Osteocyte (in vitro differentiated cells): Measurements from ENCODE around the gene RET. TPM values are rescaled to one million over a fixed set of nuclear protein-coding genes. Genes with fewer than 3 reads are reported as not detected.

ENCODE experiments used
- DNase-seq: peaks from one replicate; pipeline ENCODE4 v3.0.0; 2021; ENCODE audit warnings: mixed read lengths; ENCODE audit not compliant: unreplicated experiment; ENCODE audit errors: extremely low spot score
- H3K27ac Mint-ChIP-seq: one replicate; pipeline ENCODE4 v1.8.0; 2021; ENCODE audit warnings: mild to moderate bottlenecking, mixed read lengths; ENCODE audit not compliant: unreplicated experiment
- H3K27me3 Mint-ChIP-seq: one replicate; pipeline ENCODE4 v1.8.0; 2021; ENCODE audit warnings: mixed read lengths; ENCODE audit not compliant: unreplicated experiment
- H3K36me3 Mint-ChIP-seq: one replicate; pipeline ENCODE4 v1.8.0; 2021; ENCODE audit warnings: mixed read lengths; ENCODE audit not compliant: unreplicated experiment
- H3K4me1 Mint-ChIP-seq: one replicate; pipeline ENCODE4 v1.8.0; 2021; ENCODE audit warnings: mixed read lengths; ENCODE audit not compliant: unreplicated experiment
- H3K4me3 Mint-ChIP-seq: one replicate; pipeline ENCODE4 v1.8.0; 2021; ENCODE audit warnings: mild to moderate bottlenecking, moderate library complexity, mixed read lengths; ENCODE audit not compliant: unreplicated experiment
- H3K9me3 Mint-ChIP-seq: one replicate; pipeline ENCODE4 v1.8.0; 2021; ENCODE audit warnings: mixed read lengths; ENCODE audit not compliant: unreplicated experiment
- total RNA-seq: library from RNA; stranded (reverse); gene quantifications from 2 replicates; pipeline ENCODE4 v1.2.1, GENCODE V29; 2021
- TF ChIP-seq, protein P1 (sequence below): fragments of 200-600 bp; sonication (generic); IDR thresholded peaks from 2 replicates; pipeline ENCODE4 v1.5.0; 2021; ENCODE audit warnings: antibody characterized with exemption, mild to moderate bottlenecking, moderate library complexity

Gene RET
- total RNA-seq, 1 donor from 2014 or later: 0.43 TPM

DNA sequence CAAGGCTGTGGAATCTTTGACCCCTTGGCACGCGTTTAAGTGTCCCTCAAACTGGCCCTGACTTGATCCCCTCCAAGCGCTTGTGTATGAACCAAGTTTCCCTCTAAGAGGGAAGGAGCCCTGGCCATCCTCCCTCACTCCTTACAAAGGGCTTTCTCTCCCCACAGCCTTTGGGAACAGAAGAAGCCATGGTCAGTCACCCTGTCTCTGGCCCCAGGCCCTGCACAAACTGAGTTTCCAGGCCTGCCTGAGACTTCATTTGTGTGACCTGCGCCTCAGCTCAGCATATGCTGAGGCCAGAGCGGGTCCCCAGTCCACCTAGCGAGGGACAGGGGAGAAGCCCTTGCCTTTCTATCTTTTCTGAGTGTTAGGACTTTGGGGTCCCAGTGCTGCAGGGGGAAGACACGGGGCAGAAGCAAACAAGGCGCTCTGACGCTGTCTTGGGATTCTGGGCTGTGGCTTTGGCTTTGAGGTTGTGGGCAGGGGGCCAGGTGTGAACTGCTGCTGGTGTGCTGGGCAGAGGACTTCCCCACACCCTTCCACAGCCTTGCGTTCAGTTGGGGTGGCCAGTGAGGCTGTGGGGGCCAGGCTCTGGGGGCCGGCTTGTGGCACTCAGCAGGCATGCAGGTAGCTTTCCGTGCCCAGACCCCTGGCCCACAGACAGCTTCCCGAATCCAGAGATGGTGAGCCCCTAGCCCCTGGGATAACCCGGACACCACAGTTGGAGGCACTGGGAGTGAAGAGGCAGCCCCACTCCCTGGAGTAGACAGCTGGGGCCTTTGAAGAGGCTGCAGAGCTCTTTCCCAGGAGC, 1.5 kb downstream of the RET start:
- peaks cover 8% of the 10 kb centered on the region for H3K4me1 Mint-ChIP-seq
- DNase-seq: no peak
- no peak overlapping the region for H3K4me3 Mint-ChIP-seq
- TF ChIP-seq, protein P1, sequence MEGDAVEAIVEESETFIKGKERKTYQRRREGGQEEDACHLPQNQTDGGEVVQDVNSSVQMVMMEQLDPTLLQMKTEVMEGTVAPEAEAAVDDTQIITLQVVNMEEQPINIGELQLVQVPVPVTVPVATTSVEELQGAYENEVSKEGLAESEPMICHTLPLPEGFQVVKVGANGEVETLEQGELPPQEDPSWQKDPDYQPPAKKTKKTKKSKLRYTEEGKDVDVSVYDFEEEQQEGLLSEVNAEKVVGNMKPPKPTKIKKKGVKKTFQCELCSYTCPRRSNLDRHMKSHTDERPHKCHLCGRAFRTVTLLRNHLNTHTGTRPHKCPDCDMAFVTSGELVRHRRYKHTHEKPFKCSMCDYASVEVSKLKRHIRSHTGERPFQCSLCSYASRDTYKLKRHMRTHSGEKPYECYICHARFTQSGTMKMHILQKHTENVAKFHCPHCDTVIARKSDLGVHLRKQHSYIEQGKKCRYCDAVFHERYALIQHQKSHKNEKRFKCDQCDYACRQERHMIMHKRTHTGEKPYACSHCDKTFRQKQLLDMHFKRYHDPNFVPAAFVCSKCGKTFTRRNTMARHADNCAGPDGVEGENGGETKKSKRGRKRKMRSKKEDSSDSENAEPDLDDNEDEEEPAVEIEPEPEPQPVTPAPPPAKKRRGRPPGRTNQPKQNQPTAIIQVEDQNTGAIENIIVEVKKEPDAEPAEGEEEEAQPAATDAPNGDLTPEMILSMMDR: no peak
- H3K27me3 Mint-ChIP-seq: peaks cover 38% of the 10 kb centered on the region
- no peaks in the 10 kb centered on the region for H3K36me3 Mint-ChIP-seq
- H3K9me3 Mint-ChIP-seq: no peaks in the 10 kb centered on the region
- H3K27ac Mint-ChIP-seq: no peak overlapping the region

DNA sequence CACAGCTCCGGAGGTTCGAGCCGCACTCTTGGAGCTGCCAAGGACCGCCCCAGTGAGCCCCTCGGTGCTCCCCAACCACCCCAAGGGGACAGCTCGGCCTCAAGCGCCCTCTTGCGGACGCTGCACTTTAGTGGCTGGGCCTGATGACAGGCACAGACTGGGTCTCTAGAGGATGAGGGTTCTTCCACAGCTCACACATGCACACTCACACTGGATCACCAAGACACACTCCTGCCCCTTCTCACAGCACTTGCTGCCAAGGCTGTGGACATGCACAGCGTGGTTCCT, 2.1 kb downstream of the RET start:
- H3K4me1 Mint-ChIP-seq: peaks cover 8% of the 10 kb centered on the region
- no peaks in the 10 kb centered on the region for H3K36me3 Mint-ChIP-seq
- peaks cover 34% of the 10 kb centered on the region for H3K27me3 Mint-ChIP-seq
- H3K4me3 Mint-ChIP-seq: no peak overlapping the region
- no peak overlapping the region for H3K27ac Mint-ChIP-seq
- no peak for DNase-seq
- TF ChIP-seq, protein P1: peak; percentile 58
- no peaks in the 10 kb centered on the region for H3K9me3 Mint-ChIP-seq

DNA sequence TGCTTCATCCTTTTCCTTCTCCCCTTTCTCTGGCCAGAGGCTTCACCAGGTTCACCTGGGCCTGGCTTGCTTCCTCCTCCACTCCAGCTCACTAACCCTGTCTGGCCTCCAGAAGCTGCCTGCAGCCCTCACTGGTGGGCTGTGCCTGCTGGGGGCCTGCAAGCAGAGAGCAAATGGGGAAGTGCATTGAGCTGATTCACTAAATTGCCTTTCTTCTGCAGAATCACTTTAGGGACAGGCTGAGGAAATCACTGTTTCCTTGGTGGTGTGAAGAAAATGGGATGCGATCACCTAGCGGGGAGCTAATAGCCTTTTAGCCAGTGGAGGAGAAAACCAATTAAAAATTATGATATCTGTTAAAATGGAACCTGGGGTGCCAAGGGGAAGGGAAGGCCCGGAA, 3.0 kb downstream of the RET start:
- peaks cover 39% of the 10 kb centered on the region for H3K27me3 Mint-ChIP-seq
- TF ChIP-seq, protein P1: no peak
- no peaks in the 10 kb centered on the region for H3K36me3 Mint-ChIP-seq
- H3K9me3 Mint-ChIP-seq: no peaks in the 10 kb centered on the region
- no peak for DNase-seq
- no peak overlapping the region for H3K27ac Mint-ChIP-seq
- H3K4me3 Mint-ChIP-seq: no peak overlapping the region
- peaks cover 8% of the 10 kb centered on the region for H3K4me1 Mint-ChIP-seq

DNA sequence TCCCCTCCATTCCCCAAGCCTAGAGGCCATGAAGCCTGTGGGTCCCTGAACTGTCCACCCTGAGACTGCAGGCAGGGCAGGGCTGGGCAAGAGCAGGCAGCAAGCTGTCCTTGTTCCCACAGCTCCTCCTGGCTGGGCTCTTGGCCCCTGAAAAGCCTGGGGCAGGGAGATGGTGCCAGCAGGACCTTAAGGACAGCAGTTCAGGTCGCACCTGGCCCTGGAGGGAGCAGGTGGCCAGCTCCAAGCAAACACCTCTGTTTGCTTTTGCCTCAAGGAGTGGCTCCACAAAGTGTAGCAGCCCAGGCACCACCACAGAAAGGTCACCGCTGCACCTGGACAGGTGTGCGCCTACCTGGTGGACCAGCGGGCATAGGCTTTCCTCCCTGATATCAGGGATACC, 5.2 kb downstream of the RET start:
- peaks cover 4% of the 10 kb centered on the region for H3K4me1 Mint-ChIP-seq
- DNase-seq: no peak
- no peak overlapping the region for H3K27ac Mint-ChIP-seq
- no peaks in the 10 kb centered on the region for H3K9me3 Mint-ChIP-seq
- H3K36me3 Mint-ChIP-seq: no peaks in the 10 kb centered on the region
- TF ChIP-seq, protein P1: no peak
- no peak overlapping the region for H3K4me3 Mint-ChIP-seq
- H3K27me3 Mint-ChIP-seq: peaks cover 30% of the 10 kb centered on the region

DNA sequence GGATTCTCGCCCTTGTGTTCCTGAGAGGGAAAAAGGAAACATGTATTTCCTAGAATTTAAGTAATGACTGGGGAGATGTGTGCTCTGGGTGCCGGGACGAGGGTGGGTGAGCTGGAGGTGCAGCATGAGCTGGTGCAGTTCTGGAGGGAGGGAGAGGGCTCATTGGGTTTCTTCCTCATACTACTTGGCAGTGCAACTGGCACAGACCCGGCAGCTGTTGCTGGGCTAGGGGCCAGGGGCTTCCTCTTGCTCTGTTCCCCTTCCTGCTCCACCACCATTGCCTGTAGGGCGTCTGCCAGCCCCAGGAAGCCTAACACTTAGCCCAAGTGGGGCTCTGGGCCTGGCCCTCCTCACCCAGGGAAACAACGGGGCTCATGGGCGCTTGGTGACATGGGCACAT, 5.9 kb downstream of the RET start:
- TF ChIP-seq, protein P1: no peak
- H3K9me3 Mint-ChIP-seq: no peaks in the 10 kb centered on the region
- no peak for DNase-seq
- H3K4me3 Mint-ChIP-seq: no peak overlapping the region
- H3K36me3 Mint-ChIP-seq: no peaks in the 10 kb centered on the region
- H3K27ac Mint-ChIP-seq: no peak overlapping the region
- H3K27me3 Mint-ChIP-seq: peaks cover 27% of the 10 kb centered on the region
- peaks cover under 1% of the 10 kb centered on the region for H3K4me1 Mint-ChIP-seq
